Activated CD8-positive, alpha-beta memory T cell treated with anti-CD3 and anti-CD28 coated beads for 1 hour (primary cell): Measurements from ENCODE around the gene IL17RB.

ENCODE experiments used
- DNase-seq, 2 donors: peaks; one replicate each; pipeline ENCODE4 v3.0.0-alpha.2; 2020; ENCODE audit warnings: low read depth in 1 of 2; ENCODE audit errors: extremely low read depth in 1 of 2

Gene IL17RB

DNA sequence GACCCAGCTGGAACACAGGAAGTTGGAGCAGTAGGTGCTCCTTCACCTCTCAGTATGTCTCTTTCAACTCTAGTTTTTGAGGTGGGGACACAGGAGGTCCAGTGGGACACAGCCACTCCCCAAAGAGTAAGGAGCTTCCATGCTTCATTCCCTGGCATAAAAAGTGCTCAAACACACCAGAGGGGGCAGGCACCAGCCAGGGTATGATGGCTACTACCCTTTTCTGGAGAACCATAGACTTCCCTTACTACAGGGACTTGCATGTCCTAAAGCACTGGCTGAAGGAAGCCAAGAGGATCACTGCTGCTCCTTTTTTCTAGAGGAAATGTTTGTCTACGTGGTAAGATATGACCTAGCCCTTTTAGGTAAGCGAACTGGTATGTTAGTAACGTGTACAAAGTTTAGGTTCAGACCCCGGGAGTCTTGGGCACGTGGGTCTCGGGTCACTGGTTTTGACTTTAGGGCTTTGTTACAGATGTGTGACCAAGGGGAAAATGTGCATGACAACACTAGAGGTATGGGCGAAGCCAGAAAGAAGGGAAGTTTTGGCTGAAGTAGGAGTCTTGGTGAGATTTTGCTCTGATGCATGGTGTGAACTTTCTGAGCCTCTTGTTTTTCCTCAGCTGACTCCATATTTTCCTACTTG lies 11.9 kb downstream of the IL17RB start:
- DNase-seq: no peak

DNA sequence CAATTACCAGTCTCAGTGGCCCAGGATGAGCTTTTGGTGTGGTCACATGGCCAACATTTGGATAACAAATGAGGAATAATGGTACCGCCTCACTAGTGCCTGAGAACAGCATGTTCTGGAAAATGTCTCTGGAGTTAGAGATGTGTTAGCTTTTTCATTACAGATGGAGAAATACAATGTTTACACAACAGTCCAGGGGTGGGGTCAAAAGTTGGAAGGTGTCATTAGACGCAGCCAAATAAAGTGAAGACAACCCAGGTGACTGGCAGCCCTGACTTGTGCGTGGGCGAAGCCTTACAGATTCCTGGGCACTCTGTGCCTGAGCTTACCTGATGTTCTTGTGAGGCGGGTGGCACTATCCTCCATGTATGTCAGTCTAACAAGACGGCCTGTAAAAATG lies 12.8 kb downstream of the IL17RB start:
- DNase-seq: no peak

DNA sequence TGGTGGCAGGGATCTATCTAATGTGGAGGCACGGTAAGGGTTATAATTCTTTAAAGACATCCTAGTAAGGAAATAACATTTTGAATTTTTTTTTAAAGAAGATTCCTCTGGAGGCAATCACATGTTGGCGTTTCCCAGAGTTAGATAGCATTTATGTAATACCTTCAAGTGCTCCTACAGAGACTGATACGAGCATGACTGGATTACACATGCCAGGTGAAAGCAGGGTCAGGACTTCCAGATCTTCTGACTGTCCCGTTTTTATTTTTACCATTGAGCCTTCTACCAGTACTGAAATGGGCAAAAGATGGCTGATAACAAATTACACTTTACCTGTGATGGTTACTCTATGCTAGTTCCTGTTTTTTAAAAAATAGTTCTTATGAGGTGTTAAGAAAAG lies 13.8 kb downstream of the IL17RB start:
- DNase-seq: no peak

- DNase-seq: no peak
These were observed 15.9 kb downstream of the IL17RB start for GRCh38 chr3:53862241-53862640.

DNA sequence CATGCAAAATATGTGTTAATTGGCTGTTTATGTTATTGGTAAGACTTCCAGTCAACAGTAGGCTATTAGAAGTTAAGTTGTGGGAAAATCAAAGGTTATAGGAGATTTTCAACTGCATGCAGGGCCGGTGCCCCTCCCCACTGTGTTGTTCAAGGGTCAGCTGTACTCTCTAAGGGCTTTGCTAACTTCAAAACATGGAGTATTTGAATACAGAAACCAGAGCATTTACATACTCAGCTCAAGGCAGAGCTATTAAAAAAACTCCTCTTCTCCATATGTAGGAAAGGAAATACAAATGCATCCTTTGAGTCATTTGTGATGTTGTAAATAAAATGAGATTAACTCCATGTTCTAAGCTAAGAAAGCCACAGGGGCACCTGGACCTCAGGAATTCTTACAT lies 16.8 kb downstream of the IL17RB start:
- DNase-seq: no peak

DNA sequence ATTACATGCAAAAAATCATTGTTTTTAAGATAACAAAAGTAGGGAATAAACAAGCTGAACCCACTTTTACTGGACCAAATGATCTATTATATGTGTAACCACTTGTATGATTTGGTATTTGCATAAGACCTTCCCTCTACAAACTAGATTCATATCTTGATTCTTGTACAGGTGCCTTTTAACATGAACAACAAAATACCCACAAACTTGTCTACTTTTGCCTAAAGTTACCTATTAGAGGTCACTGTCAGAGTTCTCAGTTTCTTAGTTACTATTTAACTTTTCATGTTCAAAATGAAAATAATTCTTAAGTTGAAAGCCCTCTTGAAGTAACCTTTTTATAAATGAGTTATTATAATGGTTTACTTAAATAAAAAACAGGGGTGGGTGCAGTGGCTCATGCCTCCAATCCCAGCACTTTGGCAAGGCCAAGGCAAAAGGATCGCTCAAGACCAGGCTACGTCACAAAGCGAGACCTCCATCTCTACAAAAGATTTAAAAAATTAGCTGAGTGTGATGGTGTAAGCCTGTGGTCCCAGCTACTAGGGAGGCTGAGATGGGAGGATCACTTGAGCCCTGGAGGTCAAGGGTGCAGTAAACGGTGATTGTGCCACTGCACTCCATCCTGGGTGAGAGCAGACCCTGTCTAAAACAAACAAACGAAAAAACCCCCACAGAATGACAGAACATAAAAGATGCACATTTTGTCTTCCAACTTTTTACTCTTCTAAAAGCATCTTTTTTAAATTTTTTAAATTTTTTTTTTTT lies 19.5 kb downstream of the IL17RB start:
- no peak for DNase-seq

DNA sequence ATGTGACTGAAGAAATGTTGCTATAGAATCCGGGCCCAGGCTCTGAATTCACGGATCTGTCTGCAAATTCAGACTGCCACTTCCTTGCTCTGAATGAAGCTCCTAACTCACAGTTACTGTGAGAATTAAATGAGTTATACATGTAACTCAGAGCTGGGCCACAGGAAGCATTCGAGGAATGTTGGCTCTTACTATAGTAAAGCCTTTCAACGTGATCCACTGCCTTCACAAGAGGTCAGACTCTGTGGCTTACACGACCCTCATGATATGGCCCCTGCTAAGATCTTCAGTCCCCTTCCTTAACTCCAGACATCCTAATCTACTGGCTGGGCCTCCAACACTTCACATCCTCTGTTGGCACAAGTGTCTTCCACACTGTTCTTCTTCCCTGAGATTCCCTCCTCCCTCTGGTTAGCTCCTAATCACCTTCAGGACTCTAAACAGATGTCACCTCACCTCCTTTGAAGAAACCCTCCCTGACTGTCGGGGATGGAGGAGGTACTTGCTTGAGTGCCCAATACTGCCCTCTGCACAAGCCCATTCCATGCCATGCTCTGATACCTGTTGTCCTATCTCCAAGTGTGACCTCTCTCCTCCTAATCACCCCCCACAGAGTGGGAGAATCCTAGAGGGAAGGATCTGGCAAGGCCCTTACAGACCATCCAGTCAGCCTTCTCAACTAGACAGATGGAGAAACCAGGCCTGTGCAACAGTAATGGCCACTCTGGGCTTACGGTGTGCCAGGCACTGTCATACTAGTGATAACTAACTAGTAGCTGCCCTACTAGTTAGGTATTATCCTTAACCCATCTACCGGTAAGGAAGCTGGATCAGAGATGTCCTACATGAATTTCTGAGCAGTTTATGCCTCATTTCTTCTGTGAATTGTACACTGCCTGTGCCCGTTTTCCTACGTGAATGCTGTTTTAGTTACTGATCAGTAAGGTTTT lies 34.3 kb downstream of the IL17RB start:
- no peak for DNase-seq

DNA sequence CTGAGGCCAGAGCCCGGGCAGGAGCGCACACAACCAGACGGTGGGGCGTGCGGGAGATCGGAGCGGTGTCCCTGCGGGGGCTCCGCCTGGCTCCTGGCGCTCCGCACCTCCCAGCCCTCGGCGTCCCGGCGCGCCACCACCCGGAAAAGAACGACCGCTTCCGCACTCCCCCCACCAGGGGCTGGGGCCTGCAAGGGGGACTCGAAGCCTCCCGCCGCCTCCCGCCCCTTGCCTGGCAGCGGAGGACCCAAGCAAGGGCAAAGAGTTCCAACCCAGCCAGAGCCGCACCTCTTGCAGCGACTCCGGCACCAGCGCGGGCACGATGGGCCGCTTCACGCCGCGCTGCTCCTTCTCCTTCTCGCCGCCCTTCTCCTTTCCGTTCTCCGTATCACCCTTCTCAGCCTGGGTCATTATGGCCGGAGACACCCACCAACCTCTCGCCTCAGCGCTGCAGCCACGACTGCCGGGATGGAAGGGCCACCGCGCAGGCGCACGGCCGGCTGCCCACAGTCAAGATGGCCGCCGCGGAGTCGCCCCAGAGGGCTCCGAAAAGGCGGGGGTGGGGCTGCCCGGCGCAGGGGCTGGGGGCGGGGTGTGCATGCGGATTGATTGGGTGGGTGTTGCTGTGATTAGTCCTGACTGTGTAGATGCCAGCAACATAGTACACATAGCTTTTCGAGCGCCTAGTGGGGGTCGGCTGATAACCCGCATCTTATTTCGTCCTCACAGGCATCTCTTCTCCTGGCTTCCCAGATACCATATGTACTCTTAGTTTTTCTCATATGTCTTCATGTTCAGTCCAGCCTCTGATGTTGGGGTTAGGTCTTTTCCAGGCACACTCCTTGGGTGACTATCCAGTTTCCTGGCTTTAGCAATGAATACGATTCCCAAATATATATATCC lies 35.6 kb downstream of the IL17RB start, which contains the start of gene ACTR8:
TSS of gene ACTR8 (minus strand) at position 462 of the 903 bp plus-strand sequence. CDS start at position 411, 51 bp downstream.
- peak; percentile 69 to 76 for DNase-seq

- no peak for DNase-seq
These were observed 36.6 kb downstream of the IL17RB start for GRCh38 chr3:53883008-53883407.

DNA sequence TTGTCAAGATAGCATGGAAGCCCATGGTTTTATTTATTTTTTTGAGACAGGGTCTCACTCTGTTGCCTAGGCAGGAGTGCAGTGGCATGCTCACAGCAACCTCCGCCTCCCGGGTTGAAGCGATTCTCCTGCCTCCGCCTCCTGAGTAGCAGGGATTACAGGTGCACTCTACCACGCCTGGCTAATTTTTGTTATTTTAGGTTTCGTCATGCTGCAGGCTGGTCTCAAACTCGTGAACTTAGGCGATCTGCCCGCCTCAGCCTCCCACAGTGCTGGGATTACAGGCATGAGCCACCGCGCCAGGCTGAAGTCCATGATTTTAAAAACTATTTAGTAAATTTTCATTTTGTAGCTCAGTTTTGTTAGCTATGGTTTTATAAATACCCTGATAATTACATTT lies 38.3 kb downstream of the IL17RB start:
- no peak for DNase-seq

GRCh38 chr3:53885239-53885638 lies 38.9 kb downstream of the IL17RB start:
- no peak for DNase-seq

DNA sequence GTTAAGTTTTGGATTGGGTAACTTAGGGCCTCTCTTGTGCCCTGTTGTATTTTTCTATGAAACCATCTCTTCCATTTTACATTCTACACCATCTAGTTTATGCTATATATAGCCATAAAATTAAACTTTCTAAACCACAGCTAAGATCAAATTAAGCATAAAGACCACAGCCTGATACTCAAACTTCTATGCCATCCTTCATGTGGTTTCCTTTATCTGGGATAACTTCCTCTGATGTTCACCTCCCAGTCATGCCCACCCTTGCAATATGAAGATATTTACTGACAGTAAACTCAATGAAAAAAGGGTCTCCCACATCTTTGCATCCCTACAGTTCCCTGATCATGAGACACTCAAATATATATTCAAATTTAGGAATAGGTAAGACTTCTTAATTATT lies 41.1 kb downstream of the IL17RB start:
- no peak for DNase-seq

DNA sequence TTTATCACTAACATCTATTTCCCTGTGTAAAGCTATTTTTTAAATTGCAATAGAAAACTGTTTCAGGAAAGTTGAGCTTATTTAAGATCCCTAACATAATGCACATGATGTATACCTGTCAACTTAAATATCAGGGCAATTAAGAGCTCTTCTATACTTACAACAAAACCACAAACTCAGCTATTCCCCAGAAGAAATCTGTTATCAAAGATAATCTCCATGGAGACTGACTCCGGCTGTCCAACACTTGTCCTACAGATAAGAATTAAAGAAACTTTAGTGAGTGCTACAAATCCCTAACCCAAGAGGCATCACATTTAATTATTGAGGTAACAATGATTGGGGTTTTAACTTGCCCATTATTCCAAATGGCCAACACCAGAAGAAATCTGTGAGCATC lies 41.9 kb downstream of the IL17RB start:
- DNase-seq: no peak

DNA sequence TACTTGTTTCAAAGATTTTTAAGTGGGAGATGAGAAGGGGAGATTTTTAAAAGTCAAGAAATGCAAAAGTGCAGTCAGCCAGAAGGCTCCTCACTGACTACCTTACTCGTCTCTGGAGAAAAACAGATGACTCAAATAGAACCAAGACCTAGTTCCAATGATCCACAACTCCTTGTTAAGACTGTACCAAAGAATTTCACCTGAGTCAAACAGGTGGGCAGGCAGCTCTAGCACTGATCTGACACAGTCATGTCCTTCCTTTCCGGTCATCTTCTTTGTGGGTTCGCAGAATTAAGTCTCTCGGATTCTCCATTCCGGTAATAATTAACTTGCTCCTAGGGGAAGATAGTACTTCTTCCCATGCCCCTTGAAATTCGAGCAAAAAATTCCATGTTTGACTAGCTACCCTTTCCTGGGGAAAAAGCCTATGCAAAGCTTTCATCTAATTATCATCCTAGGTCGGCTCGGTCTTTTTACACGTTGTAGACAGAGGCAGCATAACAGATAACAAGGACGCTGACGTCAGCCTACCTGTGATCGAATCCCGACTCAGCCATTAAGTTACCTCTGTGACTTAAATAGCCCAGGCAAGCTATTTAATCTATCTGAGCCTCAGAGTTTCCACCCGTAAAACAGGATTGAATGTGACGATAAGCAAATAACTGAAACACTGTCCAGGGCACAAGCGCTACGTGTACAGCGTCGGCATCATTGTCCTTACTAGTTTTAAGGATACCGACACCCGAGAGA lies 44.5 kb downstream of the IL17RB start:
- peak in 1 of 2 donors; percentile 41 for DNase-seq

- DNase-seq: peak; percentile 90 to 93
These were observed 45.3 kb downstream of the IL17RB start, which contains the start of gene SELENOK for GRCh38 chr3:53891497-53892285. TSS of gene SELENOK (minus strand) at chr3:53891859.

DNA sequence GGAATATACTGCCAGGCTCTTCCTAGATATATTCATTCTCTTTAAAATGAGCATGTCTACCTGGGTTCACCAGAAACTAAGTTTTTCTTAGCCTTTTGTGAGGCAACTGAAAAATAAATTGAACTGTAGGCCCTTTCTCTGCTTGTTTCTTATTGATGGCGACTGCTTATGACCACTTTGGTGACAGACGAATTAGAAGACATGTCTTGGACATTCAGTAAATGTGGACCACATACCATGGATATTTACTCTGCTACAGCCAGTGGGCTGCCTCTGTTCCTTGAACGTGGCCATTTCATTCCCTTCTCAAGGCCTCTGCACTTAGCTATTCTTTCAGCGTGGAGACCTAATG lies 45.9 kb downstream of the IL17RB start:
- DNase-seq: no peak

- DNase-seq: no peak
These were observed 53.4 kb downstream of the IL17RB start for GRCh38 chr3:53899750-53900149.

DNA sequence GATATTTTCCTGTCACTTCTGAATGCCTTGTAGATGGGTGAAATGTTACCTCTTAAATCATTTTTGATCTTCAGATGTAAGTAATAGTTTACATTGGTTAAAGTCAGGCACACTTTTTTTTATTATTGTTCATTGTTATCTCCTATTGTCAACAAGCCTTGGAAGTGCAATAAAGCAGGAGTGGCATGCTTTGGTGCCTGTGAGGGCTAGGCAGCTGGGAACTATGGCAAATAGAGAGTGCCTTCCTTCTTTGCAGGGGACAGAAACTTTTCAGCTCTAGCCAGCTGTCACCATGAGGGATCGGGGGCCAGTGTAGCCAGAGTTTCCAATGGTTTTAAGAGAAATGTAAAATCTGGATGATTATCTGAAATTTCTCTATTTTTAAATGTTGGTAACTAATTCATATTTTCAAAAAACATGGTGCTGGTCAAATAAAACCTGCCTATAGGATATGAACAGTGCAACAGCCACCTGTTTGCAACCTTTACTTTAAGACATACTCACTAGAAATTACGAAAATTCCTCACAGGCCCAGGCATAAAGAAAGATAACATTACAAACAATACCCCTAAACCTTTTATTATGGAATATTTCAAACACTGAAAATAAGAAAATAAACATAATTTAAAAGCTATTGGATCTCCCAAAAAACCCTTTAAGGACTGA lies 54.4 kb downstream of the IL17RB start:
- DNase-seq: no peak
